Left lung (tissue), 10 donors: ENCODE data around the gene DLG2. TPM values are rescaled to one million over a fixed set of nuclear protein-coding genes. Genes with fewer than 3 reads are reported as not detected.
"Not testable (repeated sequence)": the region's sequence is repeated elsewhere in the genome, so short reads cannot be mapped to it uniquely, and the experiment has no call there.

ENCODE experiments used
- ATAC-seq: fragments of 200-7000 bp; cut with Tn5 transposase; one replicate; pipeline ENCODE4 v1.9.1; 2020; ENCODE audit warnings: moderate library complexity
- DNase-seq, 4 donors: peaks; one replicate each; pipeline ENCODE4 v3.0.0-alpha.2; 2013 to 2020
- H3K27ac ChIP-seq, 2 donors: fragments of 200-600 bp; sonication (generic) in 1 of 2; one replicate each; pipeline versions ENCODE4 v1.5.0 to v1.8.0; 2020 to 2021
- H3K27me3 ChIP-seq, 2 donors: fragments of 200-600 bp; sonication (generic) in 1 of 2; one replicate each; pipeline versions ENCODE4 v1.5.0 to v1.8.0; 2020 to 2021
- H3K36me3 ChIP-seq, 2 donors: fragments of 200-600 bp; sonication (generic) in 1 of 2; one replicate each; pipeline versions ENCODE4 v1.5.0 to v1.8.0; 2020 to 2021
- H3K4me1 ChIP-seq, 2 donors: fragments of 200-600 bp; one replicate each; pipeline ENCODE4 v1.8.0; 2021
- H3K4me3 ChIP-seq, 2 donors: fragments of 200-600 bp; sonication (generic) in 1 of 2; one replicate each; pipeline versions ENCODE4 v1.5.0 to v1.8.0; 2020 to 2021; ENCODE audit warnings: mild to moderate bottlenecking in 1 of 2
- H3K9me3 ChIP-seq, 2 donors: fragments of 200-600 bp; sonication (generic) in 1 of 2; one replicate each; pipeline versions ENCODE4 v1.5.0 to v1.8.0; 2020 to 2021
- CTCF ChIP-seq, 2 donors: fragments of 200-600 bp; sonication (generic) in 1 of 2; IDR thresholded peaks; one replicate each; pipeline versions ENCODE4 v1.5.0 to v1.8.0; 2021; ENCODE audit warnings: antibody characterized with exemption in 2 of 2
- intact Hi-C, 2 donors: fragments of 100-400 bp; cut with DNase I; formaldehyde crosslinking; loops; one replicate each; pipeline versions ENCODE4 v1.11.2 to v1.14.2; 2022
- polyA plus RNA-seq, 6 donors: library from polyadenylated mRNA; unstranded; fragments of 120-200 nt; gene quantifications; one replicate each; pipeline ENCODE4 v1.2.1, GENCODE V29; 2013; ENCODE audit not compliant: insufficient read length in 6 of 6
- total RNA-seq, 2 donors: library from RNA; stranded (reverse); fragmentation: NEBNext Ultra II Directional; extraction: Animal tissue kit (Norgen Biotek cat#: 25700); gene quantifications; one replicate each; pipeline ENCODE4 v1.2.1, GENCODE V29; 2021
- donor health status: DM: no; HTN: yes; CAD: no.
- donor health status: DM: no; HTN: no; CAD: no.

The DLG2 gene
- total and polyA plus RNA-seq, 8 donors: 4.5 to 15.0 (median 8.6) TPM

- H3K4me3 ChIP-seq: no peak overlapping the region
- no peaks in the 10 kb centered on the region for H3K4me1 ChIP-seq
- ATAC-seq: no peak
- no peaks in the 10 kb centered on the region for H3K27me3 ChIP-seq
- H3K36me3 ChIP-seq: no peaks in the 10 kb centered on the region
- no peaks in the 10 kb centered on the region for H3K9me3 ChIP-seq
- DNase-seq: no peak
- H3K27ac ChIP-seq: no peak overlapping the region
- intact Hi-C loops: no loop called here
- TF ChIP-seq CTCF (IDR thresholded peaks at IDR 0.05): no peak
Observed at GRCh38 chr11:84855508-84856245, 771.5 kb downstream of the DLG2 start.

- TF ChIP-seq CTCF (IDR thresholded peaks at IDR 0.05): no peak
- intact Hi-C loops: no loop called here
Observed at GRCh38 chr11:84854498-84854880, 772.7 kb downstream of the DLG2 start.

GRCh38 chr11:84853841-84854497, 773.2 kb downstream of the DLG2 start:
- Histone ChIP-seq H3K27me3 (no peaks in the 10 kb centered on the region), H3K4me3 (no peak overlapping the region), H3K36me3 (no peaks in the 10 kb centered on the region), H3K27ac (no peak overlapping the region), H3K4me1 (no peaks in the 10 kb centered on the region), H3K9me3 (no peaks in the 10 kb centered on the region)
- no peak for ATAC-seq
- no peak for TF ChIP-seq CTCF (IDR thresholded peaks at IDR 0.05)
- no peak for DNase-seq
- intact Hi-C loops: no loop called here

More at GRCh38 chr11:84854498-84854880, 772.7 kb downstream of the DLG2 start:
- no peak overlapping the region for H3K27ac ChIP-seq
- H3K9me3 ChIP-seq: no peaks in the 10 kb centered on the region
- DNase-seq (no peak), ATAC-seq (no peak)
- H3K4me1 ChIP-seq: no peaks in the 10 kb centered on the region
- H3K27me3 ChIP-seq: no peaks in the 10 kb centered on the region
- no peaks in the 10 kb centered on the region for H3K36me3 ChIP-seq
- H3K4me3 ChIP-seq: no peak overlapping the region

- intact Hi-C loops: no loop called here
- no peak overlapping the region for H3K4me3 ChIP-seq
- no peak for TF ChIP-seq CTCF (IDR thresholded peaks at IDR 0.05)
Observed at GRCh38 chr11:84847842-84848241, 779.3 kb downstream of the DLG2 start.

GRCh38 chr11:84840201-84840600, 786.9 kb downstream of the DLG2 start:
- H3K36me3 ChIP-seq, H3K4me3 ChIP-seq, DNase-seq, ATAC-seq, H3K9me3 ChIP-seq, intact Hi-C loops, H3K4me1 ChIP-seq, H3K27ac ChIP-seq, H3K27me3 ChIP-seq: not testable (repeated sequence)

More at GRCh38 chr11:84847842-84848241, 779.3 kb downstream of the DLG2 start:
- H3K4me1 ChIP-seq: no peaks in the 10 kb centered on the region
- no peaks in the 10 kb centered on the region for H3K27me3 ChIP-seq
- H3K27ac ChIP-seq: no peak overlapping the region
- no peaks in the 10 kb centered on the region for H3K9me3 ChIP-seq
- DNase-seq (no peak), ATAC-seq (no peak)
- no peaks in the 10 kb centered on the region for H3K36me3 ChIP-seq
